GM23248 (cell line): Measurements from ENCODE around the gene TFF1.

Experiments used
- EZH2 ChIP-seq: fragments of 200-600 bp; sonication (generic); IDR thresholded peaks from 2 replicates; pipeline ENCODE4 v1.6.1; 2018; ENCODE audit warnings: antibody characterized with exemption, mild to moderate bottlenecking; ENCODE audit not compliant: insufficient read depth, poor library complexity, severe bottlenecking
- EZH2phosphoT487 ChIP-seq: fragments of 200-600 bp; sonication (generic); IDR thresholded peaks from 2 replicates; pipeline ENCODE4 v1.6.1; 2018; ENCODE audit warnings: antibody characterized with exemption, moderate library complexity, mild to moderate bottlenecking, low read depth; ENCODE audit not compliant: insufficient read depth

DNA sequence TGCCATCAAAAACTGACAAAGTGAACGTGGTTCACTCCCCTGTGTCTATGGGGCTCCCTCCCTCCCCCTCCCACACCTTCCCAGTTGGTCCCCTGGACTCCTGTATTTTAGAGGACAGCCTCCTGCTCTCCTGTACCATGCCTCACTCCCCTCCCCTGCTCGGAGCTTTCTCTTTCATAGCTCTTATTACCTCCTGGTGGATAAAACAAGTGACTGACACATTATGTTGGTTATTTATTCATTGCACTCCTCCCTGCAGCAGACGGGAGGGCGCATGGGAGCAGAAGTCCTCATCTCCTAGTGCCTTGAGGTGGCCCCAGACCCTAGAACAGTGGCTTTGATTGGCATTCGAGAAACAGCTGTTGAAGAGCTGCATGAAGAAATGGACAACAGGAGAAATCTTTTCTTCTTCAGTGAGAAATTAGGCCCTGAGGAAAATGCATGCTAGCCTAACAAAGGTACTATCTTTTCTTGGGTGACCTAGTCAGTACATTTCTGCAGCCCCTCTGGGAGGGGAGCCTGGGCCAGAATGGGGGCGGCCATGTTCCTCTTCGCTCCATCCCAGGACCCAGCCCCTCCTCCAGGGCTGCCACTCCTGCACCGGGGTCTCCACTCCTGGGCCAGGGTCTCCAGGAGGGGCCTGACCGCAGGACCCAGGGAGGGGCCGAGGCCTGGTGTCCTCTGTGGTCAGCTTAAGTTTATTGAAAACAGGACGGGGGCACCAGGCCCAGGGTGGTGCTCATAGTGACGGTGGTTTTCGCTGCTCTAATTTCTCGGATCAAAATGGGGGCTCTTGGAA, 1.2 kb upstream of the TFF1 start:
- TF ChIP-seq EZH2phosphoT487 (no peak), EZH2 (no peak)
